ENCODE results near the gene MARCHF10. TPM values are rescaled to one million over a fixed set of nuclear protein-coding genes. Genes with fewer than 3 reads are reported as not detected.
"Not testable (repeated sequence)": the region's sequence is repeated elsewhere in the genome, so short reads cannot be mapped to it uniquely, and the experiment has no call there.

The MARCHF10 gene
- total RNA-seq, 1 donor from 2014 or later = 0.75 TPM

DNA sequence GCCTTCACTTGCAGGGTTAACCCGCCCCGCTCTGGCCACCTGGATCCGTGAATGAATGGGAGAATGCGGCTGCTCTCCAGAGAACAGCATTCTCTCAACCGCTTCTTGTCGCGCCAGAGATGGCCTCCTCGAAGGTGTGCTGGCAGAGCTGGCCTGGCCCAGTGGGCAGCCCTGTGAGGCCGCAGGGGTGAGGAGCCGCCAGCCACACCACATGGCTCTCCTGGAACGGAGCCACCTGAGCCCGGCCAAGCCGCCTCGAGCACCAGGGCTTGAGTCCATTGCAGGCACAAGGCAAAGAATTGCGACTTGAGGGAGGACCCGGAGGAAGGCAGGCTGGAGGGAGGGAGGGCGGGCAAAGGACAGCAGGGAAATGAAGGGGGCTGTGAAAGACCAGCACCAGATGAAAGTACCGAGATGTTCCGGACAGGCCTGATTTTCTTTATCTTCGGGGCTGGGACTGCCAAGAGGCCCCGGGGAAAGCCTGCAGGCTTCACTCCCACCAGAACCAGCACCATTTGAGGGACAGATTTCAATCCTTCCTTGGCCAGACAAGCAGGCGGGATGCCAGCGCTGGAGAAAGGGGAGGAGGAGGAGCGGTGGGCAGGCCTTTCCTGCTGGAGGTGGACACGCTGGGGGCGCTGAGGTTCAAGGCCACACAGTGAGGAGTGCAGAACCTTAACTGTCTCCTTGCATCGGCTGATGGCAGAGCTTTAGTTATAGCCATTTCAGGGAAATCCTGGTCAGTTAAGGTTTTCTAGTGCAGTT, 111.2 kb downstream of the MARCHF10 start:
- DNase-seq (ENCODE audit: low spot score) = no peak

DNA sequence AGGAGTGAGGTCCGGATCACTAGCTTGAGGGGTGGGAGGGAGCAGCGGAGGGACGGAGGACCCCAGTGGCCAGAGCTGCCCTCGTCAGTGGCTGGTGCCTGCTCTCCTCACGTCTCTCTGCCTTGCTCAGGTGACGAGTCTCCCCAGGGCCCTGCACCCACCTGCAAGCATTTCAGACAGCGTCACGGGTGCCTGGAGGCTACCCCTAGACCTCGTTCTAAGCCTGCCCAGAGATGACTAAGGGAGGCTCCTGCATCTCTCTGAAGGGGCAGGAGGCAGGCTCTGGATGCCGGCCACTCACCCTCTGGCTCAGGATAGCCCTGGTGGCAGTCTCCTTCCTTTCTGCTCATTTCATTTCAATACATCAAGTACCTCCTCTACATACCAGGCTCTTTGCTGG, 111.9 kb downstream of the MARCHF10 start:
- no peak for DNase-seq (ENCODE audit: low spot score)

GRCh38 chr17:62695093-62695738, 112.9 kb downstream of the MARCHF10 start:
- not testable (repeated sequence) for DNase-seq (ENCODE audit: low spot score)

DNA sequence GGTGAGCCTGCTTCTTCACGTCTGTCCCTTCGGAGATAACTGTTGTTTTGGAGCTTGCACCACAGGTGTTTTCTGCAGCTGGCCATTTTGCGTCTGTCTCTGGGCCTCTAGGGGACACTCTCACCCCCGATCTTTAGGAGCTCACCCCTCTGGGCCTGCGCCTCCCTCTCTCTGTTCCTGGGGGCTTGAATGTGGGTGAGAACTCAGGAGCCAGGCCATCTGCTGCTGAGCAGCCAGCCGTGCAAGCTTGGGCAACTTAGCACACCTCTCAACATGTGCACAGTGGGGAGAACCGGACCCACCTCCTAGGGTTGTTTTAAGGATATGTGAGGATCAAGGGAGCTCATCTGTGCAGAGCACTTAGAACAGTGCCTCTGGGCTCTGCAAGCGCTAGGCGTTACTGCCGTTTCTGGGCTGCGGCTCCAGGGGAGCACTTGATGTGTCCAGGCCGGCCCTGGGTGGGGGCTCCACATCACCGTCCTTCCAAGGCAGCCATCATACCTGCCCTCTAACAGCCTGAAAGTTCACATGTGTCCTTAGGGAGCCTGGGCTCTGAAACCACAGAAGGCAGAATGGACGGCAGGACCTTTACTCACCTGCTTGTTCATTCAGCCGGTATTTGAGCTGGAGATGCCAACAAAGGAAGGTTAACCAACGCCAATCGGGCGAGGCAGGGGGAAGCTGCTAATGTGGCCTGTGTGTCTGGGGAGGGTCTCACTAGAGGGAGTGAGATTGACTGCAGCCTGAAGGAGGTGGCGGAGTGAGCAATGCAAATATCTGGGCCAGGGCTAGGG, 114.3 kb downstream of the MARCHF10 start:
- DNase-seq (ENCODE audit: low spot score) = no peak

DNA sequence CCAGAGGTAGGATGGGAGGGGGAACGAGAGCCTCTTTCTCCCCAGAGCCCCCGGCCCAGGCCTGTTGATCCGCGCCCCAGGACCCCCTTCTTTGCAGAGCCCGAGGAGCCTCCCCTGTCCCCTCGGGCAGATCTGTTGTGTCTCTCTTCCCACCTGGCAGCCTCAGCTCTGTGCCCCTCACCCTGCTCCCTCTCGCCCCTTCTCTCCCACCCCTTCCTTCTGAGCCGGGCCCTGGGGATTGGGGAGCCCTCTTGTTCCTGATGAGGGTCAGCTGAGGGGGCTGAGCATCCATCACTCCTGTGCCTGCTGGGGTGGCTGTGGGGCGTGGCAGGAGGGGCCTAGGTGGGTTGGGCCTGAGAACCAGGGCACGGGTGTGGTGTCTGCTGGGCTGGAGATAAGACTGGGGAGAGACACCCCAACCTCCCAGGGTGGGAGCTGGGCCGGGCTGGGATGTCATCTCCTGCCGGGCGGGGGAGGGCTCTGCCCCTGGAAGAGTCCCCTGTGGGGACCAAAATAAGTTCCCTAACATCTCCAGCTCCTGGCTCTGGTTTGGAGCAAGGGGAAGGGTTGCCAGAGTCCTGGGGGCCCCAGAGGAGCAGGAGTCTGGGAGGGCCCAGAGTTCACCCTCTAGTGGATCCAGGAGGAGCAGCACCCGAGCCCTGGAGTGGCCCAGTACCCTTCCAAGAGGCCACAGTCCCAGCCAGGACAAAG, 115.2 kb downstream of the MARCHF10 start:
- DNase-seq (ENCODE audit: low spot score) = no peak

- DNase-seq (ENCODE audit: low spot score) = no peak
These were observed 115.9 kb downstream of the MARCHF10 start for GRCh38 chr17:62692159-62692651.

- DNase-seq (ENCODE audit: low spot score) = not testable (repeated sequence)
These were observed 116.6 kb downstream of the MARCHF10 start for GRCh38 chr17:62691589-62691915.

DNA sequence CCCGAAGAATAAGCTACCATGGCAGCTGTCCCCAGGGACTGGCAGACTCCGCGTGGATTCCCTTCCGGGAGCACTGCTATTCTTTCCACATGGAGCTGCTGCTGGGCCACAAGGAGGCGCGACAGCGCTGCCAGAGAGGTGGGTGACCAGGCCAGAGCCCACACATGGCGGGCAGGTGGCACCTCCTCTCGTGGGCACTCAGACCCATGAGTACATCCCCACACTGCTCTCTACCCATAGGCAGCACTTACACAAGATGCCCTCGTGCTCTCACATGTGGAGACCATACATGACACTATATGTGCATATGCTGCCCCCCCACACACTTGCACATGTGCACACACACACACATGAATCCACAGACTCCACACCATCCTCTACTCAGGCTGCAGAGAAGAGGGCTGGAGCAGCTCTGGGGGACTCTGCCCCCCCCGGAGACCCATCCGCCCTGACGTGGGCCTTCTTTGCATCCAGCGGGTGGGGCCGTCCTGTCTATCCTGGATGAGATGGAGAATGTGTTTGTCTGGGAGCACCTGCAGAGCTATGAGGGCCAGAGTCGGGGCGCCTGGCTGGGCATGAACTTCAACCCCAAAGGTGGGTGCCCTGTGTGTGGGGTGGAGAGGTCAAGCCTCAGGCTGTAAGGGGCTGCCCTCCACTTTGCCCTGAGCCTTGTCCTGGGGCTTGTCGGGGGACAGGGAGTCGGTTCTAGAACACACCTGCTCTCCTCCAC, 117.8 kb downstream of the MARCHF10 start:
- no peak for DNase-seq (ENCODE audit: low spot score)

GRCh38 chr17:62689441-62690167, 118.5 kb downstream of the MARCHF10 start:
- no peak for DNase-seq (ENCODE audit: low spot score)

- DNase-seq (ENCODE audit: low spot score) = no peak
These were observed 119.5 kb downstream of the MARCHF10 start for GRCh38 chr17:62688398-62689160.

DNA sequence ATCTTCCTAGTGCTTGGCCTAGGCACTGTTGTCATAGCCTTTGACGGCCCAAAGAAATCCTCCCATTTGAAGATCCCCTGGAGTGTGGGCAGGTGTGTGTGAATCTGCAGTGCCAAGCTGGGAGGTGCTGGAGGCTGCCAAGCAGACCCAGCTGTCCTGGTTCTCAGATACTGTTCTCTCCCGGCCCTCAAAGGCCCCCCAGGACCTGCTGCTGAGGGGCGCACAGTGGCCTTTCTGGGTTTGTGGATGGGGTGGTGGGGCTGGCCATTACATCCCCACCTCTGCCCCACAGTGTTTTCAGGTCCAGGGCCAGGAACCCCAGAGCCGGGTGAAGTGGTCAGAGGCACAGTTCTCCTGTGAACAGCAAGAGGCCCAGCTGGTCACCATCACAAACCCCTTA, 120.1 kb downstream of the MARCHF10 start:
- DNase-seq (ENCODE audit: low spot score) = no peak

GRCh38 chr17:62684179-62684578, 123.9 kb downstream of the MARCHF10 start:
- no peak for DNase-seq (ENCODE audit: low spot score)

DNA sequence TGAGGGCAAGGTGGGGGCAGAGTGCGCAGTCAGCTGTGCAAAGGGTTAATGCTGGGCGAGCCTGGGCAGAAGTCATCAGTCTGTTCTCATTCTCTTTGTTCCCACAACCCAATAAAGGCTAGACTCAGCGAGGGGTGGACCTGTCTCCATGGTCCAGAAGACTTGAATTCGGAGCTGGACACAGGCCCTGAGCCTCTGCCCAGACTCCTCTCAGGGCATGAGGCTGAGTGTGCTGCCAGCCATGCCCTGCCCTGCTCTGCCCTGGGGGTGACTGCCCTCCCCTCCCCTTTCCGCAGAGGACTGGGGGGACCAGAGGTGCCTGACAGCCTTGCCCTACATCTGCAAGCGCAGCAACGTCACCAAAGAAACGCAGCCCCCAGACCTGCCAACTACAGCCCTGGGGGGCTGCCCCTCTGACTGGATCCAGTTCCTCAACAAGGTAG, 126.2 kb downstream of the MARCHF10 start:
- no peak for DNase-seq (ENCODE audit: low spot score)

GRCh38 chr17:62681061-62681938, 126.8 kb downstream of the MARCHF10 start:
- DNase-seq (ENCODE audit: low spot score) = no peak

DNA sequence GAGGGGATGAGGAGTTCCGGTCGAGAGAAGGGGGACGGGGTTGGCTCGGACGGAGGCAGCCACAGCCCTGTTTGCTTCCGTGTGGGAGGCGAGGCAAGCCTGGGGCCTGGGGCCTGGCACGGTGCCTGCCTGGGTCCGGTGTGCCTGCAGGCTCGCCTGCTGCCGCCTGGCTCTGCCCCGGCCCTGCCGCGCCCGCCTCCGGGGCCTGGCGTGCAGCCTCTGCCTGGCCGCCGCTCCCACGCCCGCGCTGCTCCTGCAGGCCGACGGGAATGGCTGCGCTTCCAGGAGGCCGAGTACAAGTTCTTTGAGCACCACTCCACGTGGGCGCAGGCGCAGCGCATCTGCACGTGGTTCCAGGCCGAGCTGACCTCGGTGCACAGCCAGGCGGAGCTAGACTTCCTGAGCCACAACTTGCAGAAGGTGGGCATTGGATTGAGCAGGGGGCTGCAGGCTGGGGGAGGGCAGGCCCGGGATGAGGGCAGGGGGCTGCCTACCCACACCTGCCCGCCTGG, 127.5 kb downstream of the MARCHF10 start:
- DNase-seq (ENCODE audit: low spot score) = no peak

DNA sequence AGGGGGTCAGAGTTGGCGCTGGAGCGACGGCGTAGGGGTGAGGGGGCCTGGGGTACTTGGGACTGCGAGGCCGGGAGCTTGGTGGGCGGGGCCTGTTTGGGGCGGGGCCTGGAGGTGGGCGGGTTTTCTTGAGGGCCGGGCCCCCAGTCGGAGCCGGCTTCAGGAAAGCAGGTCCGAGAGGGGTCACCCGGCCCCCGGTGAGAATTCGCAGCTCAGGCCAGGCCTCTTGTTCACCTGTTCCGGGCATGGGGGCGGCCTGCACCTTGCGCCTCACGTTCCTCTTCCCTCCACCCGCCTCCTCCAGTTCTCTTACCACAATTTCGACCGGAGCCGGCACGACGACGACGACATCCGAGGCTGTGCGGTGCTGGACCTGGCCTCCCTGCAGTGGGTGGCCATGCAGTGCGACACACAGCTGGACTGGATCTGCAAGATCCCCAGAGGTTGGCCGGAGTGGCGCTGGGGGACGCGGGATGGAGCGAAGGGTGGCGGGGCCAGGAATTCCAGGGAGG, 128.2 kb downstream of the MARCHF10 start:
- no peak for DNase-seq (ENCODE audit: low spot score)

GRCh38 chr17:62678214-62678919, 129.7 kb downstream of the MARCHF10 start:
- no peak for DNase-seq (ENCODE audit: low spot score)
